Mesenchymal stem cell (in vitro differentiated cells and primary cell): ENCODE results near the gene CROCC2.

Experiments used
- DNase-seq: peaks from one replicate; pipeline ENCODE4 v3.0.0-alpha.2; 2013
- H2AFZ ChIP-seq: one replicate; pipeline ENCODE4 v1.6.1; 2013; ENCODE audit warnings: low read depth, mild to moderate bottlenecking, control low read depth, inconsistent platforms, low read length, moderate library complexity
- H2AK5ac ChIP-seq: 2 replicates; pipeline ENCODE4 v1.6.1; 2013; ENCODE audit warnings: low read length, moderate library complexity, mild to moderate bottlenecking, inconsistent platforms; ENCODE audit not compliant: severe bottlenecking
- H2BK120ac ChIP-seq: one replicate; pipeline ENCODE4 v1.6.1; 2013; ENCODE audit warnings: low read depth, mild to moderate bottlenecking, inconsistent platforms, low read length, moderate library complexity
- H2BK12ac ChIP-seq, 2 experiments: one replicate each; pipeline ENCODE4 v1.6.1; 2013; ENCODE audit warnings: inconsistent platforms in 2 of 2, low read length in 2 of 2, mild to moderate bottlenecking in 2 of 2, moderate library complexity in 2 of 2, control low read depth in 1 of 2
- H2BK15ac ChIP-seq: one replicate; pipeline ENCODE4 v1.6.1; 2013; ENCODE audit warnings: mild to moderate bottlenecking, low read depth, inconsistent platforms; ENCODE audit not compliant: poor library complexity, severe bottlenecking
- H2BK5ac ChIP-seq: 2 replicates; pipeline ENCODE4 v1.6.1; 2013; ENCODE audit warnings: low read depth, mild to moderate bottlenecking, low read length, control low read depth, inconsistent platforms; ENCODE audit not compliant: poor library complexity, severe bottlenecking
- H3K14ac ChIP-seq, 2 experiments: one replicate each; pipeline ENCODE4 v1.6.1; 2013; ENCODE audit warnings: inconsistent platforms in 2 of 2, low read length in 2 of 2, control low read depth in 1 of 2, mild to moderate bottlenecking in 1 of 2, moderate library complexity in 1 of 2
- H3K18ac ChIP-seq, 2 experiments: one replicate each; pipeline ENCODE4 v1.6.1; 2013; ENCODE audit warnings: inconsistent platforms in 2 of 2, low read length in 2 of 2, control low read depth in 1 of 2, low read depth in 1 of 2, mild to moderate bottlenecking in 1 of 2
- H3K23ac ChIP-seq, 2 experiments: one replicate each; pipeline ENCODE4 v1.6.1; 2013; ENCODE audit warnings: inconsistent platforms in 2 of 2, low read length in 2 of 2, mild to moderate bottlenecking in 2 of 2, moderate library complexity in 2 of 2, control low read depth in 1 of 2
- H3K27ac ChIP-seq: 2 replicates; pipeline ENCODE4 v1.5.1; 2013; ENCODE audit warnings: mild to moderate bottlenecking, moderate library complexity, low read length, control low read depth, inconsistent platforms; ENCODE audit not compliant: poor library complexity, severe bottlenecking
- H3K27me3 ChIP-seq, 2 experiments: 2 replicates each; pipeline versions ENCODE4 v1.6.1 to v1.7.0; 2013; ENCODE audit warnings: low read length in 2 of 2, mild to moderate bottlenecking in 2 of 2, moderate library complexity in 2 of 2, control low read depth in 1 of 2, inconsistent platforms in 1 of 2; ENCODE audit not compliant: control insufficient read depth in 1 of 2, insufficient read depth in 1 of 2
- H3K36me3 ChIP-seq, 2 experiments: 2 replicates each; pipeline versions ENCODE4 v1.6.1 to v1.7.0; 2013; ENCODE audit warnings: low read length in 2 of 2, control low read depth in 1 of 2, inconsistent platforms in 1 of 2, low read depth in 1 of 2, mild to moderate bottlenecking in 1 of 2; ENCODE audit not compliant: insufficient read depth in 2 of 2, control insufficient read depth in 1 of 2
- H3K4ac ChIP-seq, 2 experiments: one replicate each; pipeline ENCODE4 v1.6.1; 2013; ENCODE audit warnings: inconsistent platforms in 2 of 2, low read length in 2 of 2, mild to moderate bottlenecking in 2 of 2, moderate library complexity in 2 of 2, control low read depth in 1 of 2, low read depth in 1 of 2
- H3K4me1 ChIP-seq: 2 replicates; pipeline ENCODE4 v1.6.1; 2013; ENCODE audit warnings: low read depth, low read length, control low read depth; ENCODE audit not compliant: control insufficient read depth, insufficient read depth
- H3K4me2 ChIP-seq: 2 replicates; pipeline ENCODE4 v1.6.1; 2013; ENCODE audit warnings: low read length, mild to moderate bottlenecking, inconsistent platforms; ENCODE audit not compliant: poor library complexity, severe bottlenecking
- H3K4me3 ChIP-seq, 2 experiments: 2 replicates each; pipeline versions ENCODE4 v1.5.1 to v1.7.0; 2013; ENCODE audit warnings: low read length in 2 of 2, mild to moderate bottlenecking in 2 of 2, control low read depth in 1 of 2, low read depth in 1 of 2; ENCODE audit not compliant: insufficient read depth in 1 of 2
- H3K79me1 ChIP-seq: replicated peaks from 2 replicates; pipeline ENCODE4 v1.6.1; 2013; ENCODE audit warnings: mild to moderate bottlenecking, control low read depth, low read length, inconsistent platforms; ENCODE audit not compliant: poor library complexity, severe bottlenecking
- H3K9ac ChIP-seq: 2 replicates; pipeline ENCODE4 v1.7.0; 2013; ENCODE audit warnings: mild to moderate bottlenecking, low read length, moderate library complexity
- H3K9me3 ChIP-seq: 2 replicates; pipeline ENCODE4 v1.7.0; 2013; ENCODE audit warnings: mild to moderate bottlenecking, low read length; ENCODE audit not compliant: control insufficient read depth
- H4K8ac ChIP-seq: one replicate; pipeline ENCODE4 v1.6.1; 2013; ENCODE audit warnings: inconsistent platforms, mild to moderate bottlenecking, low read length, moderate library complexity
- H4K91ac ChIP-seq: one replicate; pipeline ENCODE4 v1.6.1; 2013; ENCODE audit warnings: mild to moderate bottlenecking, low read length, inconsistent platforms
- WGBS: methylation state at CpG from one replicate; pipeline ENCODE4 v1.1.7; 2013; ENCODE audit warnings: mixed read lengths; 5-methylcytosine and 5-hydroxymethylcytosine counted together

Gene CROCC2

DNA sequence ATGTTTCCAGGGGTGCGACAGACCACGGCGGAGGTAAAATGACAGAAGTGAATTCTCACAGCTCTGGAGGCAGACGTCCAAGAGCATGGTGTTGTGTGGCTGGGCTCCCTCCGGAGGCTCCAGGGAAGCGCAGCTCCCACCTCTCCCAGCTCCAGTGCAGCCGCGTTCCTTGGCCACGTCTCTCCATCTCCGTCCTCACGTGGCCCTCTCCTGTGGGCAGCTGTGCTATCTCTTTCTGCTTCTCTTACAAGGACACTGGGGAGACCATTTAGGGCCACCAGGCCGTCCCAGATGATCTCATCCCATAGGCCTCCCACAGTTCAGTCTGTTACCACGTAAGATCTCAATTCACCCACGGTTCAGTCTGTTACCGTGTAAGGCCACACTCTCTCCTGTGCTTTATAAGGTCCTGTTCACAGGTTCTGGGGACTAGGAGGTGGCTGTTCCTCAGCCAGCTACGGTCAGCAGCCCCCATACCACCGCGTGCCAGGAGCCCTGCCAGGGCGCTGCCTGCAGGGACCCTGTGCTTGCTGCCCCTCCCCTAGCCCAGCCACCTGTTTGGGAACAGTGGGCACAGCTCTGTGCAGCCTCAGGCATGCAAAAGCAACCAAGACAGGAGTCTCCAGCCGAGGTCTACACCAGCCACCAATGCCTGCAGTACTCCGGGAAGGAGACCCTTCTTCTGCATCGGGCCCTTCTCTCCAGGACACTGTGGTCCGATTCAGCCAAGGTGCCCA is 7.2 kb upstream of the CROCC2 start:
- no peak overlapping the region for H3K4me2 ChIP-seq
- H3K4me1 ChIP-seq = peaks cover 11% of the 10 kb centered on the region
- no peak overlapping the region for H2AFZ ChIP-seq
- H2BK120ac ChIP-seq = no peak overlapping the region
- no peak overlapping the region for H3K9ac ChIP-seq
- H3K18ac ChIP-seq = no peak overlapping the region
- H2BK15ac ChIP-seq = no peak overlapping the region
- no peaks in the 10 kb centered on the region for H3K36me3 ChIP-seq
- H3K14ac ChIP-seq = no peak overlapping the region
- H3K4ac ChIP-seq = no peak overlapping the region
- DNase-seq = no peak
- H3K9me3 ChIP-seq = peaks cover 7% of the 10 kb centered on the region
- no peak overlapping the region for H2BK5ac ChIP-seq
- no peak overlapping the region for H4K8ac ChIP-seq
- no peak overlapping the region for H3K27ac ChIP-seq
- H3K27me3 ChIP-seq = peaks cover 0 to 14% of the 10 kb centered on the region in 2 experiments
- WGBS = 85% methylated on average over 21 of the region's 23 CpGs
- H2BK12ac ChIP-seq = no peak overlapping the region
- no peaks in the 10 kb centered on the region for H3K79me1 ChIP-seq
- H4K91ac ChIP-seq = no peak overlapping the region
- no peak overlapping the region for H3K23ac ChIP-seq
- H2AK5ac ChIP-seq = no peak overlapping the region
- no peak overlapping the region for H3K4me3 ChIP-seq

DNA sequence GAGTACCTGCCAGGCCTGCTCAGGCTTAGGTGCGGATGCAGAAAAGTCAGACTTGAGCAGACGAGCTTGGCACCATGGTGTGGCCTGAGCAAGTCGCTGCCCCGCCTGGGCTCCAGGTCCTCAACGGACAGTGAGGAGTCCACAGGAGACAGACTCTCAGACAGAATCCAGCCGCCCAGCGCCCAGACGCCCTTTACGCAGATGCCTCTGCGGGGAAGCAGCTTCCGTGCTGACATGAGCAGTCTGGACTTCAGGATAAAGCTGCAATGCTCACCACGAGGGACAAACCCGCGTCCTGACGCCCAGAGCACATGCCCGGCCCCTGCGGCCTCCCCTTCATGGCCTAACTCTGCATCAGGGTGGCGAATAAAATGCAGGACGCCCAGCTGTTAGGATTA is 6.7 kb upstream of the CROCC2 start:
- H3K9me3 ChIP-seq = peaks cover 7% of the 10 kb centered on the region

DNA sequence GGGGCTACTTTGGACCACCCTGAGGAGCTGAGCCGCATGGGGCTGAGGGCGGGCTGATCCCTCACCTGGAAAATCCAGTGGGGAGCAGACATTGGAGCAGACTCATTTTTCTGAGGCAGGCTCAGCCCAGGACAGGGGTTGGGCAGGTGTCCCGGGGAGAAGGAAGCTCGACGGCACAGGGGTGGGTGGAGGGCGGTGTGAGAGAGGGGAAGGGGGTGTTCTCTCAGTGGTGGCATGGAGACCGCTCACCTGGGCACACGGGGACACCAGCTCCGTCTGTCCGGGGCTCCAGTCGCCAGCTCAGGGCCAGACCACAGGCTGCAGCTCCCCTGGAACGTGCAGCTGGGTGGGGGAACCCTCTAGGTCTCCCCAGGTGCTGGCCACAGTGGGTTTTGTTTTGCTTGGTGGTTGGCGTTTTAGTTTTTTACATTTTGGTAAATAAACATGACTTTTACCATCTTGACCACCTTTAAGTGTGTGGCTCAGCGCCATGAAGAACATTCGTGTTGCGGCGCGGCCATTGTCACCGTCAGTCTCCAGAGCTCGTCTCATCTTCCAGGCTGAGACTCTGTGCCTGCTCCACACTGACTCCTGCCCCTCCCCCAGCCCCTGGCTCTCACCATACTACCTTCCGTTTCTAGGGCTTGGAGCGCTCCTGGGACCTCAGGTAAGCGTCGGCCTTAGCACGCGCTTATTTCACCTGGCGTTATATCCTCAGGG is 5.8 kb upstream of the CROCC2 start:
- peaks cover 4 to 17% of the 10 kb centered on the region in 2 experiments for H3K27me3 ChIP-seq
- no peak for DNase-seq
- H3K23ac ChIP-seq = no peak overlapping the region
- H3K79me1 ChIP-seq = no peaks in the 10 kb centered on the region
- H3K9me3 ChIP-seq = peaks cover 7% of the 10 kb centered on the region
- no peak overlapping the region for H3K9ac ChIP-seq
- H2AFZ ChIP-seq = no peak overlapping the region
- H4K91ac ChIP-seq = no peak overlapping the region
- no peak overlapping the region for H2BK5ac ChIP-seq
- H3K4me2 ChIP-seq = no peak overlapping the region
- H3K14ac ChIP-seq = no peak overlapping the region
- H3K4me1 ChIP-seq = peaks cover 11% of the 10 kb centered on the region
- no peak overlapping the region for H3K4me3 ChIP-seq
- no peak overlapping the region for H2AK5ac ChIP-seq
- H3K4ac ChIP-seq = no peak overlapping the region
- WGBS = 88% methylated on average over 26 of the region's 27 CpGs
- H2BK120ac ChIP-seq = no peak overlapping the region
- H2BK12ac ChIP-seq = no peak overlapping the region
- no peak overlapping the region for H4K8ac ChIP-seq
- no peaks in the 10 kb centered on the region for H3K36me3 ChIP-seq
- no peak overlapping the region for H3K18ac ChIP-seq
- no peak overlapping the region for H3K27ac ChIP-seq
- H2BK15ac ChIP-seq = no peak overlapping the region

More for the DNA sequence above, 6.7 kb upstream of the CROCC2 start:
- Histone ChIP-seq H2BK12ac (no peak overlapping the region), H3K18ac (no peak overlapping the region), H2BK15ac (no peak overlapping the region), H3K4ac (no peak overlapping the region), H3K27me3 (peaks cover 0 to 14% of the 10 kb centered on the region in 2 experiments), H3K79me1 (no peaks in the 10 kb centered on the region), H2AK5ac (no peak overlapping the region), H3K36me3 (no peaks in the 10 kb centered on the region), H3K4me3 (no peak overlapping the region), H2BK5ac (no peak overlapping the region), H4K91ac (no peak overlapping the region), H3K14ac (no peak overlapping the region), H3K4me2 (no peak overlapping the region), H3K27ac (no peak overlapping the region), H3K23ac (no peak overlapping the region), H2AFZ (no peak overlapping the region), H2BK120ac (no peak overlapping the region), H3K9ac (no peak overlapping the region), H4K8ac (no peak overlapping the region), H3K4me1 (peaks cover 11% of the 10 kb centered on the region)
- no peak for DNase-seq
- 85% methylated on average over 19 of the region's 19 CpGs for WGBS

DNA sequence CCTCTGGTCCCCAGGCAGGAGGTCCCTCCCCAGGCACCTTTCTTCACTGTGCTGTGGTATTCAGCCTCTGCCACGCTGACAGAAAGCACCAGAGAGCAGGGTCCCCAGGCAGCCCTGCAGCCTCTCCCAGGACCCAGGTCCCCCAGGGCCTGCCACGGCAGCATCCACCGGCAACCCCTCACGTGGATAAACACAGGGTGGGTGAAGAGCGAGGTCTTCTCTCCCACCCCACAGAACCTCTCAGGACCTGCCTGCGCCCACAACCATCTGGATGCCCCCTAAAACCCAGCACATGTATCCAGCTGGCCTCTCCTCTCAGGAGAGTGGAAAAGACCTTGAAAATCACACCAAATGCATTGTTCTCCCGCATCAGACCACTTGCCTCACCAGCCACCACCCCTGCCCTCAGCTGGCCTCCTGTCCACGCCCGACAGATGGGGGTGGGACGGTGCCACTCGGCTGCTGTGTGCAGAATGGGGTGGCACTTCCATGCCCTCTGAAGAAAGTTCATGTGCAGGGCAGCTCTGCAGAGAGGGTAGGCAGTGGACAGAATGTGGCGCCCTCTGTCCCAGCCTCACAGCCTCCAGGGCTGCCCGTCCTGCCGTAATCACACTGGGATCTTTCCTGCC is 4.0 kb upstream of the CROCC2 start:
- Histone ChIP-seq H2BK12ac (no peak overlapping the region), H2AK5ac (no peak overlapping the region), H2BK5ac (no peak overlapping the region), H3K9me3 (peaks cover 7% of the 10 kb centered on the region), H3K27me3 (peaks cover 14 to 35% of the 10 kb centered on the region in 2 experiments), H3K4me2 (no peak overlapping the region), H3K4me3 (no peak overlapping the region), H3K18ac (no peak overlapping the region), H2BK120ac (no peak overlapping the region), H3K9ac (no peak overlapping the region), H3K79me1 (no peaks in the 10 kb centered on the region), H3K27ac (no peak overlapping the region), H3K4me1 (peaks cover 3% of the 10 kb centered on the region), H3K4ac (no peak overlapping the region), H2AFZ (no peak overlapping the region), H3K14ac (no peak overlapping the region), H4K8ac (no peak overlapping the region), H3K23ac (no peak overlapping the region), H4K91ac (no peak overlapping the region), H2BK15ac (no peak overlapping the region), H3K36me3 (no peaks in the 10 kb centered on the region)
- 82% methylated on average over 13 of the region's 14 CpGs for WGBS
- DNase-seq = no peak
